Coronary artery (tissue), 2 donors: Measurements from ENCODE around the gene ATOSA.

Experiments
- DNase-seq: peaks from one replicate; pipeline ENCODE4 v3.0.0-alpha.2; 2017; ENCODE audit warnings: low spot score
- H3K27ac ChIP-seq, 2 donors: fragments of 200-600 bp; sonication (generic); one replicate each; pipeline ENCODE4 v1.5.1; 2016 to 2019
- H3K4me3 ChIP-seq: fragments of 200-600 bp; sonication (generic); 2 replicates; pipeline ENCODE4 v1.5.1; 2016; ENCODE audit warnings: mild to moderate bottlenecking, moderate library complexity
- CTCF ChIP-seq: fragments of 200-600 bp; sonication (generic); IDR thresholded peaks from one replicate; pipeline ENCODE4 v1.5.1; 2019; ENCODE audit warnings: antibody characterized with exemption

ATOSA gene

GRCh38 chr15:52689562-52689961, 10.4 kb upstream of the ATOSA start:
- H3K27ac ChIP-seq: no peak overlapping the region
- no peak overlapping the region for H3K4me3 ChIP-seq
- no peak for TF ChIP-seq CTCF
- no peak for DNase-seq

DNA sequence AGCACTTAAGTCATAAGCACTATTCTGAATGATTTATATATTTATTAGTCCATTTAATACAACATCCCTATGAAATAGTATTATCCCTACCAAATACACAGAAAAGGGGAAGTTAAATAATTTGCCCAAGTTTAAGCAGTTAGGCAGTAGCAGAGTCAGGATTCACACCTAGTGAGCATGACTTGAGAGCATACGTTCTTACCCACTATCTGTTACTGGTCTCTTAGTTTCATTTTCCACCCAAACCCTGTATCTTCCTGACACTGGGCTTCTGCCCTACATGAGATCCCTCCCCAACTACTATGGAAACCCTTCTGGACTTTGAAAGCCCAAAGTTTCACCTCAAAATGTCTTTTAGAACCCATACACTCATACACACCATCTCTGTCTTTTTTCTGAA, 4.4 kb upstream of the ATOSA start:
- no peak for TF ChIP-seq CTCF
- Histone ChIP-seq H3K27ac (no peak overlapping the region), H3K4me3 (no peak overlapping the region)
- DNase-seq: no peak

GRCh38 chr15:52682781-52683180, 3.6 kb upstream of the ATOSA start:
- DNase-seq: no peak
- H3K4me3 ChIP-seq: no peak overlapping the region
- no peak for TF ChIP-seq CTCF
- H3K27ac ChIP-seq: no peak overlapping the region

GRCh38 chr15:52682200-52682599, 3.0 kb upstream of the ATOSA start:
- Histone ChIP-seq H3K4me3 (no peak overlapping the region), H3K27ac (no peak overlapping the region)
- no peak for DNase-seq
- no peak for TF ChIP-seq CTCF

DNA sequence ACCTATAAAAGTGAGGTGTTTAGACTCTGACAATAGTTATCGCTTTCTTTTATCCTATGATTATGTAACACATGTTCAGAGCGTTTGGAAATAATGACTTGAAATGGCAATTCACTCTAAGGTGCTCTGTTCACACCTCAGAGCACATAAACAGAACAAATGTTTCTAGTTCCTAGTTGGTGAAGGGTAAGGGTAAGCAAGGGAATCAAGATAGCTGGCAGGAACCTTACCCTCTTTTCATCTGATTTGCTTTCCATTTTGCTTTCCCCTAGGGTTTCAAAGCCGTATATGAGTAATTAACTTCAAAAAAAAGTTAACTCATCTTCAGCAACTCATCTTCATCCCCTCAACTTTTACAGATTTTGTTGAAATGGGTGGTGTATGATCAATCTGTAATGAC, 2.3 kb upstream of the ATOSA start:
- TF ChIP-seq CTCF: no peak
- no peak for DNase-seq
- H3K4me3 ChIP-seq: no peak overlapping the region
- H3K27ac ChIP-seq: no peak overlapping the region

- Histone ChIP-seq H3K4me3 (no peak overlapping the region), H3K27ac (no peak overlapping the region)
- TF ChIP-seq CTCF: no peak
- no peak for DNase-seq
Measured at GRCh38 chr15:52680761-52681160, 1.6 kb upstream of the ATOSA start.

- Histone ChIP-seq H3K4me3 (peak overlapping the region; percentile 99), H3K27ac (peak overlapping the region; percentile 6 to 99)
- no peak for TF ChIP-seq CTCF
- no peak for DNase-seq
Measured at GRCh38 chr15:52680041-52680391, 828 bp upstream of the ATOSA start.
